B cell (primary cell): ENCODE measurements around the gene MFGE8. TPM values are rescaled to one million over a fixed set of nuclear protein-coding genes. Genes with fewer than 3 reads are reported as not detected.
A peak's percentile ranks its signal among the peaks of the same experiment; 100 is the strongest.

Experiments used
- ATAC-seq: fragments of 200-7000 bp; cut with Tn5 transposase; one replicate; pipeline ENCODE4 v1.10.0; 2021; ENCODE audit warnings: low read depth, mild to moderate bottlenecking, moderate number of reproducible peaks, moderate library complexity
- CTCF ChIA-PET: fragments of 350-600 bp; sonication (Branson Sonifier 250); formaldehyde crosslinking; loops from one replicate; lab custom pipeline; 2021; ENCODE audit warnings: antibody characterized with exemption, inconsistent platforms; lab: Charles Lee
- POLR2A ChIA-PET: fragments of 350-600 bp; sonication (Branson Sonifier 250); formaldehyde crosslinking; loops from one replicate; lab custom pipeline; 2021; ENCODE audit warnings: antibody characterized with exemption; lab: Charles Lee
- DNase-seq: peaks from one replicate; pipeline ENCODE4 v3.0.0; 2013
- H2AFZ ChIP-seq: 2 replicates; pipeline ENCODE4 v1.6.1; 2012; ENCODE audit warnings: mild to moderate bottlenecking, low read depth, low read length; ENCODE audit not compliant: insufficient read depth, poor library complexity, severe bottlenecking
- H3K27ac ChIP-seq, 2 donors: 1 replicate in 1 of 2; 2 replicates in 1 of 2; pipeline ENCODE4 v1.5.1; 2012 to 2013; ENCODE audit warnings: low read length in 2 of 2, mild to moderate bottlenecking in 2 of 2, moderate library complexity in 1 of 2
- H3K27me3 ChIP-seq, 4 experiments: fragments of 200-600 bp in 1 of 4; sonication (generic) in 1 of 4; replicated peaks in 1 of 4; 1 replicate in 2 of 4; 2 replicates in 2 of 4; pipeline versions ENCODE4 v1.6.1 to v1.7.0; 2013 to 2016; ENCODE audit warnings: low read length in 3 of 4, mild to moderate bottlenecking in 2 of 4, mixed read lengths in 1 of 4, moderate library complexity in 1 of 4; ENCODE audit not compliant: insufficient read depth in 4 of 4, control insufficient read depth in 3 of 4; ENCODE audit errors: control extremely low read depth in 1 of 4
- H3K36me3 ChIP-seq, 2 experiments: replicated peaks in 1 of 2; 1 replicate in 1 of 2; 2 replicates in 1 of 2; pipeline versions ENCODE4 v1.6.1 to v1.7.1; 2013; ENCODE audit warnings: low read length in 1 of 2; ENCODE audit not compliant: insufficient read depth in 2 of 2, control insufficient read depth in 1 of 2; ENCODE audit errors: control extremely low read depth in 1 of 2, extremely low read depth in 1 of 2
- H3K4me1 ChIP-seq, 2 donors: fragments of 200-600 bp in 1 of 2; sonication (generic) in 1 of 2; 1 replicate in 1 of 2; 2 replicates in 1 of 2; pipeline versions ENCODE4 v1.5.1 to v1.6.1; 2013 to 2017; ENCODE audit warnings: low read length in 2 of 2; ENCODE audit not compliant: control insufficient read depth in 2 of 2, insufficient read depth in 2 of 2
- H3K4me2 ChIP-seq: replicated peaks from 2 replicates; pipeline ENCODE3; 2012; ENCODE audit warnings: mild to moderate bottlenecking, low read depth, low read length; ENCODE audit not compliant: poor library complexity, severe bottlenecking
- H3K4me3 ChIP-seq, 5 experiments: fragments of 200-600 bp in 1 of 5; sonication (generic) in 1 of 5; 1 replicate in 3 of 5; 2 replicates in 2 of 5; pipeline versions ENCODE4 v1.5.1 to v1.7.0; 2011 to 2016; ENCODE audit warnings: low read length in 4 of 5, mild to moderate bottlenecking in 4 of 5, low read depth in 2 of 5, control low read depth in 1 of 5, moderate library complexity in 1 of 5; ENCODE audit not compliant: insufficient read depth in 1 of 5; ENCODE audit errors: control extremely low read depth in 1 of 5, extremely low read depth in 1 of 5
- H3K79me2 ChIP-seq: fragments of 200-600 bp; sonication (generic); one replicate; pipeline ENCODE4 v1.6.0; 2016; ENCODE audit warnings: low read length; ENCODE audit not compliant: control insufficient read depth, insufficient read depth
- H3K9ac ChIP-seq: fragments of 200-600 bp; sonication (generic); 2 replicates; pipeline ENCODE4 v1.6.1; 2017; ENCODE audit warnings: mild to moderate bottlenecking, low read length, moderate library complexity
- H3K9me3 ChIP-seq, 3 donors: one replicate each; pipeline versions ENCODE4 v1.6.1 to v1.7.1; 2013; ENCODE audit warnings: low read length in 2 of 3; ENCODE audit not compliant: control insufficient read depth in 2 of 3, insufficient read depth in 1 of 3; ENCODE audit errors: control extremely low read depth in 1 of 3
- H4K20me1 ChIP-seq: 2 replicates; pipeline ENCODE4 v1.6.0; 2012; ENCODE audit warnings: mild to moderate bottlenecking, low read length; ENCODE audit not compliant: insufficient read depth, control insufficient read depth, poor library complexity, severe bottlenecking
- H3K27ac Mint-ChIP-seq: one replicate; pipeline ENCODE4 v1.8.0; 2021; ENCODE audit warnings: mixed read lengths
- H3K27me3 Mint-ChIP-seq: one replicate; pipeline ENCODE4 v1.8.0; 2021; ENCODE audit warnings: mixed read lengths
- H3K4me1 Mint-ChIP-seq: one replicate; pipeline ENCODE4 v1.8.0; 2021; ENCODE audit warnings: mixed read lengths
- H3K4me3 Mint-ChIP-seq: one replicate; pipeline ENCODE4 v1.8.0; 2021; ENCODE audit warnings: mixed read lengths
- H3K9me3 Mint-ChIP-seq: one replicate; pipeline ENCODE4 v1.8.0; 2022; ENCODE audit warnings: mixed read lengths; ENCODE audit not compliant: insufficient read depth
- EZH2 ChIP-seq: IDR thresholded peaks from 2 replicates; pipeline ENCODE4 v1.6.1; 2012; ENCODE audit warnings: borderline replicate concordance, low read depth, mild to moderate bottlenecking, moderate library complexity, low read length; ENCODE audit not compliant: insufficient read depth, poor library complexity, severe bottlenecking
- WGBS: methylation state at CpG from one replicate; pipeline ENCODE4 v1.1.5; 2013; ENCODE audit warnings: missing lambda C conversion rate; ENCODE audit not compliant: insufficient coverage; 5-methylcytosine and 5-hydroxymethylcytosine counted together
- intact Hi-C: fragments of 100-400 bp; cut with micrococcal nuclease; formaldehyde crosslinking; loops from one replicate; pipeline ENCODE4 v1.10.0; 2022
- polyA plus RNA-seq: library from polyadenylated mRNA; depleted of rRNA; stranded (reverse); fragments of >200 nt; gene quantifications from 2 replicates; pipeline ENCODE4 v1.2.3, GENCODE V29; 2012
- total RNA-seq, 2 donors: library from RNA; stranded (reverse); fragments of 120-200 nt in 1 of 2; gene quantifications; 1 replicate in 1 of 2; 2 replicates in 1 of 2; pipeline versions ENCODE4 v1.2.3 to v1.2.4, GENCODE V29; 2013 to 2022
- TF ChIP-seq, protein P1 (sequence below): fragments of 200-600 bp; IDR thresholded peaks from one replicate; pipeline ENCODE4 v1.8.0; 2022; ENCODE audit warnings: antibody characterized with exemption, mild to moderate bottlenecking

MFGE8 gene
- total and polyA plus RNA-seq, 2 donors (not counting 1 experiment from before 2014, with no cell fraction given) = 18.9 to 28.8 TPM

GRCh38 chr15:88897142-88897455 is 16.1 kb downstream of the MFGE8 start:
- Histone ChIP-seq H3K4me2 (peak overlapping the region; percentile 8), H2AFZ (no peak overlapping the region), H3K9me3 (no peaks in the 10 kb centered on the region), H3K9ac (no peak overlapping the region), H4K20me1 (no peaks in the 10 kb centered on the region), H3K36me3 (no peaks in the 10 kb centered on the region), H3K79me2 (no peaks in the 10 kb centered on the region), H3K27me3 (peaks cover 0 to 15% (median 0%) of the 10 kb centered on the region in 4 experiments), H3K4me1 (peaks cover 12 to 22% of the 10 kb centered on the region in 2 donors), H3K27ac (no peak overlapping the region), H3K4me3 (no peak overlapping the region)
- H3K27me3 Mint-ChIP-seq = peaks cover 8% of the 10 kb centered on the region
- 46% methylated on average over 8 of the region's 8 CpGs for WGBS
- ATAC-seq (no peak), DNase-seq (no peak)
- ChIA-PET CTCF (interaction anchor here (1.5 to 7.7 kb wide), 2 partner anchors 7 to 272 kb away, joined by 4 to 44 read pairs; no protein-coding TSS in a partner anchor), POLR2A (no interaction called here)
- intact Hi-C loops = loop anchor here (1.0 to 5.0 kb wide), 2 partner anchors 16 to 350 kb away; partner anchors contain the start of genes DET1 and MFGE8
- no peak overlapping the region for H3K4me3 Mint-ChIP-seq
- H3K4me1 Mint-ChIP-seq = peaks cover 14% of the 10 kb centered on the region
- H3K27ac Mint-ChIP-seq = no peak overlapping the region
- no peaks in the 10 kb centered on the region for H3K9me3 Mint-ChIP-seq
- TF ChIP-seq, protein P1, sequence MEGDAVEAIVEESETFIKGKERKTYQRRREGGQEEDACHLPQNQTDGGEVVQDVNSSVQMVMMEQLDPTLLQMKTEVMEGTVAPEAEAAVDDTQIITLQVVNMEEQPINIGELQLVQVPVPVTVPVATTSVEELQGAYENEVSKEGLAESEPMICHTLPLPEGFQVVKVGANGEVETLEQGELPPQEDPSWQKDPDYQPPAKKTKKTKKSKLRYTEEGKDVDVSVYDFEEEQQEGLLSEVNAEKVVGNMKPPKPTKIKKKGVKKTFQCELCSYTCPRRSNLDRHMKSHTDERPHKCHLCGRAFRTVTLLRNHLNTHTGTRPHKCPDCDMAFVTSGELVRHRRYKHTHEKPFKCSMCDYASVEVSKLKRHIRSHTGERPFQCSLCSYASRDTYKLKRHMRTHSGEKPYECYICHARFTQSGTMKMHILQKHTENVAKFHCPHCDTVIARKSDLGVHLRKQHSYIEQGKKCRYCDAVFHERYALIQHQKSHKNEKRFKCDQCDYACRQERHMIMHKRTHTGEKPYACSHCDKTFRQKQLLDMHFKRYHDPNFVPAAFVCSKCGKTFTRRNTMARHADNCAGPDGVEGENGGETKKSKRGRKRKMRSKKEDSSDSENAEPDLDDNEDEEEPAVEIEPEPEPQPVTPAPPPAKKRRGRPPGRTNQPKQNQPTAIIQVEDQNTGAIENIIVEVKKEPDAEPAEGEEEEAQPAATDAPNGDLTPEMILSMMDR = no peak
- no peak for TF ChIP-seq EZH2

DNA sequence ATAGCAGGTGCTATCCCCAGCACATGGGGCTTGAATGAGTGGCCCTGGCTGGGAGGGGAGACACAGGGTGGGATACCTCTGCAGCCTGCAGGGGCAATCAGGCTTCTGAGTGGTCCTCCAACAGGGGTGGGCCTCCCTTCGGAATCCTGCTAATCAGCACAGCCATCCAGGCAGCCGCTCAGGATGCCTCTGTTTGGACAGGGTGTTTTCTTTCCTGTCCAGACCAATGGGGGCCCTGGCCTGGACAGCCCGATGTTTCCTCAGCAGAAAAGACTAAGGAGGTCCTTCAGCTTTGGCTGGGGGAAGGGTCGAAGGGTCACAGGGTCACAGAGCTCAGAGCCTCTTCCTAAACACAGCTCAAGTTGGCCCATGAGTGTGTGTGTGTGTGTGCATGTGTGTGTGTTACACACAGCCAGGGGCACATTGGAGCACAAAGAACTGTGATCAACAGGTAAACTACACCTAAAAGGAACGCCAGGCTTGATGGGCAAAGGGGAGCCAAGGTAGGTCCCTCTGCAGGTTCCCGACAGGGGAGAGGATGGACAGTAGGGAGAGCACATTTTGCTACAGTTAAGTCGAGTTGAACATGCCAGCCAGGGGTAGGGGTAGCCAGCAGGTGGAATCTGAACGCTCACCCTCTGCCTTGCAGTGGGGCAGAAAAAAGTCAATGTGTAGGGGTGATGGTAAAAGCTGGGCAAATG is 16.7 kb downstream of the MFGE8 start:
- Histone ChIP-seq H3K27me3 (peaks cover 0 to 15% (median 0%) of the 10 kb centered on the region in 4 experiments), H3K4me1 (peaks cover 12 to 22% of the 10 kb centered on the region in 2 donors), H3K79me2 (no peaks in the 10 kb centered on the region), H3K36me3 (no peaks in the 10 kb centered on the region), H3K9ac (no peak overlapping the region), H3K4me2 (no peak overlapping the region), H3K9me3 (no peaks in the 10 kb centered on the region), H3K27ac (no peak overlapping the region), H2AFZ (no peak overlapping the region), H3K4me3 (no peak overlapping the region), H4K20me1 (no peaks in the 10 kb centered on the region)
- TF ChIP-seq, protein P1 = no peak
- no peak for TF ChIP-seq EZH2
- intact Hi-C loops = loop anchor here (1.0 to 5.0 kb wide), 2 partner anchors 17 to 349 kb away; partner anchors contain the start of genes DET1 and MFGE8
- Mint-ChIP-seq H3K27me3 (peaks cover 8% of the 10 kb centered on the region), H3K4me3 (no peak overlapping the region), H3K27ac (no peak overlapping the region), H3K9me3 (no peaks in the 10 kb centered on the region), H3K4me1 (peaks cover 14% of the 10 kb centered on the region)
- ChIA-PET CTCF (interaction anchor here (0.6 to 7.7 kb wide), 3 partner anchors 8 to 14 kb away, joined by 3 to 44 read pairs (median 6); no protein-coding TSS in a partner anchor), POLR2A (no interaction called here)
- DNase-seq = no peak
- WGBS = 96% methylated on average over 5 of the region's 8 CpGs
- ATAC-seq = no peak
